ENCODE data around the gene BEST4. TPM values are rescaled to one million over a fixed set of nuclear protein-coding genes. Genes with fewer than 3 reads are reported as not detected.

The BEST4 gene
- polyA plus RNA-seq, 1 donor from 2014 or later, result not detected

GRCh38 chr1:44760876-44761275, 27.1 kb downstream of the BEST4 start:
- Histone ChIP-seq H3K9me2 (ENCODE audit: insufficient read depth, low read length) (no peaks in the 10 kb centered on the region), H3K79me2 (replicated peaks; ENCODE audit: insufficient read depth, low read length) (no peaks in the 10 kb centered on the region), H3K4me3 (ENCODE audit: low read length) (no peak overlapping the region), H3K9me3 (ENCODE audit: low read length) (no peaks in the 10 kb centered on the region), H4K20me1 (ENCODE audit: insufficient read depth) (no peaks in the 10 kb centered on the region), H2AFZ (ENCODE audit: low read depth, low read length) (no peak overlapping the region), H3K27ac (ENCODE audit: low read length) (no peak overlapping the region), H3K36me3 (ENCODE audit: insufficient read depth, low read length) (no peaks in the 10 kb centered on the region), H3K27me3 (ENCODE audit: insufficient read depth, low read depth, low read length) (no peaks in the 10 kb centered on the region), H3F3A (ENCODE audit: insufficient read depth, low read length, poor library complexity, severe bottlenecking) (no peaks in the 10 kb centered on the region), H3K9ac (ENCODE audit: low read length) (no peak overlapping the region), H3K4me2 (ENCODE audit: low read length) (no peak overlapping the region)
- TF ChIP-seq MXI1 (conservative IDR thresholded peaks at IDR 0.05; ENCODE audit: poor library complexity, severe bottlenecking) (no peak), TAF1 (IDR thresholded peaks at IDR 0.05; ENCODE audit: low read depth) (no peak), EZH2 (IDR thresholded peaks at IDR 0.05; ENCODE audit: borderline replicate concordance, insufficient read depth, low read length, poor library complexity, severe bottlenecking) (no peak), SMC3 (conservative IDR thresholded peaks at IDR 0.05; ENCODE audit: poor library complexity) (no peak), RAD21 (conservative IDR thresholded peaks at IDR 0.05) (no peak)

GRCh38 chr1:44759077-44759476, 28.9 kb downstream of the BEST4 start:
- H3K9me2 ChIP-seq (ENCODE audit: insufficient read depth, low read length), result no peaks in the 10 kb centered on the region
- H3K9me3 ChIP-seq (ENCODE audit: low read length), result no peaks in the 10 kb centered on the region
- no peak overlapping the region for H3K27ac ChIP-seq (ENCODE audit: low read length)
- H3F3A ChIP-seq (ENCODE audit: insufficient read depth, low read length, poor library complexity, severe bottlenecking), result no peaks in the 10 kb centered on the region
- TF ChIP-seq, protein P1, sequence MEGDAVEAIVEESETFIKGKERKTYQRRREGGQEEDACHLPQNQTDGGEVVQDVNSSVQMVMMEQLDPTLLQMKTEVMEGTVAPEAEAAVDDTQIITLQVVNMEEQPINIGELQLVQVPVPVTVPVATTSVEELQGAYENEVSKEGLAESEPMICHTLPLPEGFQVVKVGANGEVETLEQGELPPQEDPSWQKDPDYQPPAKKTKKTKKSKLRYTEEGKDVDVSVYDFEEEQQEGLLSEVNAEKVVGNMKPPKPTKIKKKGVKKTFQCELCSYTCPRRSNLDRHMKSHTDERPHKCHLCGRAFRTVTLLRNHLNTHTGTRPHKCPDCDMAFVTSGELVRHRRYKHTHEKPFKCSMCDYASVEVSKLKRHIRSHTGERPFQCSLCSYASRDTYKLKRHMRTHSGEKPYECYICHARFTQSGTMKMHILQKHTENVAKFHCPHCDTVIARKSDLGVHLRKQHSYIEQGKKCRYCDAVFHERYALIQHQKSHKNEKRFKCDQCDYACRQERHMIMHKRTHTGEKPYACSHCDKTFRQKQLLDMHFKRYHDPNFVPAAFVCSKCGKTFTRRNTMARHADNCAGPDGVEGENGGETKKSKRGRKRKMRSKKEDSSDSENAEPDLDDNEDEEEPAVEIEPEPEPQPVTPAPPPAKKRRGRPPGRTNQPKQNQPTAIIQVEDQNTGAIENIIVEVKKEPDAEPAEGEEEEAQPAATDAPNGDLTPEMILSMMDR (IDR thresholded peaks at IDR 0.05; ENCODE audit: poor library complexity, severe bottlenecking), result no peak
- no peak overlapping the region for H3K4me3 ChIP-seq (ENCODE audit: low read length)
- no peak overlapping the region for H2AFZ ChIP-seq (ENCODE audit: low read depth, low read length)
- no peaks in the 10 kb centered on the region for H3K27me3 ChIP-seq (ENCODE audit: insufficient read depth, low read depth, low read length)
- no peaks in the 10 kb centered on the region for H3K36me3 ChIP-seq (ENCODE audit: insufficient read depth, low read length)
- no peak overlapping the region for H3K4me2 ChIP-seq (ENCODE audit: low read length)
- no peak overlapping the region for H3K9ac ChIP-seq (ENCODE audit: low read length)
- no peaks in the 10 kb centered on the region for H4K20me1 ChIP-seq (ENCODE audit: insufficient read depth)
- H3K79me2 ChIP-seq (replicated peaks; ENCODE audit: insufficient read depth, low read length), result no peaks in the 10 kb centered on the region

DNA sequence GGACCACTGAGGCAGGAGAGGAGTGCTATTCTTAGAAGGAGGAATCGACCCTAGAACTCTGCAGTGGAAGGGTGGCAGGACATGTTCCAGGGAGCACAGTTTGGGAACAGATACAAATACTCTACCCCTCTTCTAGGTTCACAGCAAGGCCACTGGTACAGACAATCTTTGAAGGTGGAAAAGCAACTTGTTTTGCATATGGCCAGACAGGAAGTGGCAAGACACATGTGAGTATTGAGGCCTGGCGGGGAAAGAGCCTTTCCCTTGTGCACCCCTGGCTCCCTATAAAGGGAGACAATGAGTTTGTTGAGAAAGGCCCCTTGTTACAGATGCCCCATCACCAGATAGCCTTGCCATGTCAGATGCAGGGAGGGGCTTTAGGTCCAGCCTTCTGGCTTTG, 30.6 kb downstream of the BEST4 start:
- H3K36me3 ChIP-seq (ENCODE audit: insufficient read depth, low read length), result no peaks in the 10 kb centered on the region

More for the DNA sequence above, 30.6 kb downstream of the BEST4 start:
- Histone ChIP-seq H3K27ac (ENCODE audit: low read length) (no peak overlapping the region), H3K4me3 (ENCODE audit: low read length) (no peak overlapping the region), H3K9me2 (ENCODE audit: insufficient read depth, low read length) (no peaks in the 10 kb centered on the region), H3K9me3 (ENCODE audit: low read length) (no peaks in the 10 kb centered on the region), H3F3A (ENCODE audit: insufficient read depth, low read length, poor library complexity, severe bottlenecking) (no peaks in the 10 kb centered on the region), H3K79me2 (replicated peaks; ENCODE audit: insufficient read depth, low read length) (no peaks in the 10 kb centered on the region), H4K20me1 (ENCODE audit: insufficient read depth) (no peaks in the 10 kb centered on the region), H2AFZ (ENCODE audit: low read depth, low read length) (no peak overlapping the region), H3K9ac (ENCODE audit: low read length) (no peak overlapping the region), H3K27me3 (ENCODE audit: insufficient read depth, low read depth, low read length) (no peaks in the 10 kb centered on the region), H3K4me2 (ENCODE audit: low read length) (no peak overlapping the region)
- TF ChIP-seq EZH2 (IDR thresholded peaks at IDR 0.05; ENCODE audit: borderline replicate concordance, insufficient read depth, low read length, poor library complexity, severe bottlenecking) (no peak), SMC3 (conservative IDR thresholded peaks at IDR 0.05; ENCODE audit: poor library complexity) (no peak), EP300 (conservative IDR thresholded peaks at IDR 0.05; ENCODE audit: poor library complexity, severe bottlenecking) (no peak), TAF1 (IDR thresholded peaks at IDR 0.05; ENCODE audit: low read depth) (no peak), MXI1 (conservative IDR thresholded peaks at IDR 0.05; ENCODE audit: poor library complexity, severe bottlenecking) (no peak), POLR2AphosphoS5 (IDR thresholded peaks at IDR 0.05) (no peak), REST (IDR thresholded peaks at IDR 0.05; ENCODE audit: borderline replicate concordance) (no peak), RAD21 (conservative IDR thresholded peaks at IDR 0.05) (no peak)
- TF ChIP-seq, protein P1 (IDR thresholded peaks at IDR 0.05; ENCODE audit: poor library complexity, severe bottlenecking), result no peak

Data from neural cell (in vitro differentiated cells).